Activated naive CD8-positive, alpha-beta T cell treated with anti-CD3 and anti-CD28 coated beads, Interleukin-2, amount 50 U/mL, for 24 hours (primary cell): ENCODE data around the gene PACRG.

Source experiments
- ATAC-seq: fragments of 150-1000 bp; cut with Tn5 transposase; one replicate; pipeline ENCODE4 v1.10.0; 2021
- DNase-seq: peaks from one replicate; pipeline ENCODE4 v3.0.0; 2021
- H3K27ac Mint-ChIP-seq: one replicate; pipeline ENCODE4 v1.8.0; 2021; ENCODE audit warnings: mild to moderate bottlenecking, mixed read lengths
- H3K27me3 Mint-ChIP-seq: one replicate; pipeline ENCODE4 v1.8.0; 2021; ENCODE audit warnings: mixed read lengths
- H3K36me3 Mint-ChIP-seq: one replicate; pipeline ENCODE4 v1.8.0; 2021; ENCODE audit warnings: low read depth, mixed read lengths
- H3K4me1 Mint-ChIP-seq: one replicate; pipeline ENCODE4 v1.8.0; 2021; ENCODE audit warnings: mixed read lengths
- H3K4me3 Mint-ChIP-seq: one replicate; pipeline ENCODE4 v1.8.0; 2021; ENCODE audit warnings: mild to moderate bottlenecking, moderate library complexity, mixed read lengths
- H3K9me3 Mint-ChIP-seq: one replicate; pipeline ENCODE4 v1.8.0; 2021; ENCODE audit warnings: mixed read lengths

Gene PACRG

GRCh38 chr6:162722226-162722625, 5.5 kb upstream of the PACRG start:
- peaks cover 5% of the 10 kb centered on the region for H3K9me3 Mint-ChIP-seq
- no peak for ATAC-seq
- no peak overlapping the region for H3K4me3 Mint-ChIP-seq

GRCh38 chr6:162722633-162723032, 5.1 kb upstream of the PACRG start:
- Mint-ChIP-seq H3K36me3 (no peaks in the 10 kb centered on the region), H3K27ac (no peak overlapping the region), H3K27me3 (no peaks in the 10 kb centered on the region), H3K9me3 (peaks cover 5% of the 10 kb centered on the region), H3K4me1 (peaks cover 7% of the 10 kb centered on the region), H3K4me3 (no peak overlapping the region)
- DNase-seq = no peak
- no peak for ATAC-seq

More at GRCh38 chr6:162722226-162722625, 5.5 kb upstream of the PACRG start:
- Mint-ChIP-seq H3K36me3 (no peaks in the 10 kb centered on the region), H3K27ac (no peak overlapping the region), H3K4me1 (peaks cover 7% of the 10 kb centered on the region), H3K27me3 (no peaks in the 10 kb centered on the region)
- DNase-seq = no peak

GRCh38 chr6:162726947-162727321, 840 bp upstream of the PACRG start:
- H3K4me1 Mint-ChIP-seq = peaks cover 13% of the 10 kb centered on the region
- peak overlapping the region; percentile 85 for H3K4me3 Mint-ChIP-seq
- no peaks in the 10 kb centered on the region for H3K9me3 Mint-ChIP-seq
- no peaks in the 10 kb centered on the region for H3K36me3 Mint-ChIP-seq
- no peak for DNase-seq
- H3K27me3 Mint-ChIP-seq = no peaks in the 10 kb centered on the region
- ATAC-seq = no peak
- H3K27ac Mint-ChIP-seq = peak overlapping the region; percentile 83

- no peak for ATAC-seq
- Mint-ChIP-seq H3K4me1 (peaks cover 13% of the 10 kb centered on the region), H3K36me3 (no peaks in the 10 kb centered on the region), H3K9me3 (no peaks in the 10 kb centered on the region), H3K4me3 (peak overlapping the region; percentile 85), H3K27me3 (no peaks in the 10 kb centered on the region), H3K27ac (peak overlapping the region; percentile 69)
- DNase-seq = no peak
Observed at GRCh38 chr6:162728197-162728596, 423 bp downstream of the PACRG start.

GRCh38 chr6:162728706-162729105, 932 bp downstream of the PACRG start:
- DNase-seq = no peak
- H3K27ac Mint-ChIP-seq = peak overlapping the region; percentile 69
- H3K4me3 Mint-ChIP-seq = no peak overlapping the region
- H3K4me1 Mint-ChIP-seq = peaks cover 17% of the 10 kb centered on the region
- H3K9me3 Mint-ChIP-seq = no peaks in the 10 kb centered on the region
- ATAC-seq = no peak
- no peaks in the 10 kb centered on the region for H3K36me3 Mint-ChIP-seq
- H3K27me3 Mint-ChIP-seq = no peaks in the 10 kb centered on the region

GRCh38 chr6:162730502-162730901, 2.7 kb downstream of the PACRG start:
- DNase-seq = no peak
- H3K36me3 Mint-ChIP-seq = no peaks in the 10 kb centered on the region
- peaks cover 18% of the 10 kb centered on the region for H3K4me1 Mint-ChIP-seq
- no peak overlapping the region for H3K27ac Mint-ChIP-seq
- no peak for ATAC-seq
- H3K27me3 Mint-ChIP-seq = no peaks in the 10 kb centered on the region
- no peak overlapping the region for H3K4me3 Mint-ChIP-seq
- no peaks in the 10 kb centered on the region for H3K9me3 Mint-ChIP-seq

GRCh38 chr6:162733489-162733888, 5.7 kb downstream of the PACRG start:
- Mint-ChIP-seq H3K4me3 (no peak overlapping the region), H3K9me3 (no peaks in the 10 kb centered on the region), H3K27ac (no peak overlapping the region), H3K27me3 (no peaks in the 10 kb centered on the region), H3K36me3 (no peaks in the 10 kb centered on the region), H3K4me1 (peaks cover 5% of the 10 kb centered on the region)
- no peak for DNase-seq
- ATAC-seq = peak; percentile 43

GRCh38 chr6:162736961-162737360, 9.2 kb downstream of the PACRG start:
- DNase-seq (no peak), ATAC-seq (no peak)
- H3K9me3 Mint-ChIP-seq = no peaks in the 10 kb centered on the region
- no peaks in the 10 kb centered on the region for H3K36me3 Mint-ChIP-seq
- H3K27ac Mint-ChIP-seq = no peak overlapping the region
- H3K4me1 Mint-ChIP-seq = peaks cover 5% of the 10 kb centered on the region
- peaks cover 2% of the 10 kb centered on the region for H3K27me3 Mint-ChIP-seq
- no peak overlapping the region for H3K4me3 Mint-ChIP-seq

GRCh38 chr6:162750776-162751175, 23.0 kb downstream of the PACRG start:
- H3K9me3 Mint-ChIP-seq = no peaks in the 10 kb centered on the region
- no peaks in the 10 kb centered on the region for H3K4me1 Mint-ChIP-seq
- DNase-seq (no peak), ATAC-seq (no peak)
- H3K27me3 Mint-ChIP-seq = no peaks in the 10 kb centered on the region
- no peak overlapping the region for H3K27ac Mint-ChIP-seq
- H3K4me3 Mint-ChIP-seq = no peak overlapping the region
- H3K36me3 Mint-ChIP-seq = no peaks in the 10 kb centered on the region

- H3K36me3 Mint-ChIP-seq = no peaks in the 10 kb centered on the region
- no peak for DNase-seq
- H3K4me3 Mint-ChIP-seq = no peak overlapping the region
- no peak overlapping the region for H3K27ac Mint-ChIP-seq
- H3K9me3 Mint-ChIP-seq = peaks cover 1% of the 10 kb centered on the region
- ATAC-seq = no peak
- H3K27me3 Mint-ChIP-seq = no peaks in the 10 kb centered on the region
- no peaks in the 10 kb centered on the region for H3K4me1 Mint-ChIP-seq
Observed at GRCh38 chr6:162751211-162751859, 23.6 kb downstream of the PACRG start.

GRCh38 chr6:162753775-162754174, 26.0 kb downstream of the PACRG start:
- Mint-ChIP-seq H3K4me3 (no peak overlapping the region), H3K27ac (no peak overlapping the region), H3K27me3 (no peaks in the 10 kb centered on the region), H3K36me3 (no peaks in the 10 kb centered on the region), H3K9me3 (peaks cover 5% of the 10 kb centered on the region), H3K4me1 (no peaks in the 10 kb centered on the region)
- ATAC-seq (no peak), DNase-seq (no peak)

GRCh38 chr6:162770136-162770535, 42.4 kb downstream of the PACRG start:
- DNase-seq (no peak), ATAC-seq (no peak)
- Mint-ChIP-seq H3K9me3 (no peaks in the 10 kb centered on the region), H3K36me3 (no peaks in the 10 kb centered on the region), H3K27ac (no peak overlapping the region), H3K4me1 (no peaks in the 10 kb centered on the region), H3K4me3 (no peak overlapping the region), H3K27me3 (no peaks in the 10 kb centered on the region)

GRCh38 chr6:162770955-162771354, 43.2 kb downstream of the PACRG start:
- DNase-seq (no peak), ATAC-seq (no peak)
- H3K36me3 Mint-ChIP-seq = no peaks in the 10 kb centered on the region
- no peak overlapping the region for H3K27ac Mint-ChIP-seq
- no peaks in the 10 kb centered on the region for H3K9me3 Mint-ChIP-seq
- H3K27me3 Mint-ChIP-seq = no peaks in the 10 kb centered on the region
- no peak overlapping the region for H3K4me3 Mint-ChIP-seq
- H3K4me1 Mint-ChIP-seq = no peaks in the 10 kb centered on the region

- H3K36me3 Mint-ChIP-seq = no peaks in the 10 kb centered on the region
- H3K27ac Mint-ChIP-seq = no peak overlapping the region
- no peak overlapping the region for H3K4me3 Mint-ChIP-seq
- ATAC-seq = no peak
- DNase-seq = no peak
- no peaks in the 10 kb centered on the region for H3K27me3 Mint-ChIP-seq
- H3K4me1 Mint-ChIP-seq = no peaks in the 10 kb centered on the region
- H3K9me3 Mint-ChIP-seq = no peaks in the 10 kb centered on the region
Observed at GRCh38 chr6:162772466-162772865, 44.7 kb downstream of the PACRG start.

GRCh38 chr6:162773996-162774395, 46.2 kb downstream of the PACRG start:
- H3K9me3 Mint-ChIP-seq = no peaks in the 10 kb centered on the region
- H3K4me1 Mint-ChIP-seq = no peaks in the 10 kb centered on the region
- H3K27ac Mint-ChIP-seq = no peak overlapping the region
- DNase-seq (no peak), ATAC-seq (no peak)
- no peaks in the 10 kb centered on the region for H3K36me3 Mint-ChIP-seq
- no peak overlapping the region for H3K4me3 Mint-ChIP-seq
- peaks cover 2% of the 10 kb centered on the region for H3K27me3 Mint-ChIP-seq

- H3K36me3 Mint-ChIP-seq = no peaks in the 10 kb centered on the region
- ATAC-seq (no peak), DNase-seq (no peak)
- H3K9me3 Mint-ChIP-seq = peaks cover 11% of the 10 kb centered on the region
- H3K27ac Mint-ChIP-seq = no peak overlapping the region
- no peaks in the 10 kb centered on the region for H3K4me1 Mint-ChIP-seq
- no peak overlapping the region for H3K4me3 Mint-ChIP-seq
- H3K27me3 Mint-ChIP-seq = peaks cover 2% of the 10 kb centered on the region
Observed at GRCh38 chr6:162777091-162777490, 49.3 kb downstream of the PACRG start.
